GM12864 (cell line): Measurements from ENCODE around the gene KLHL35.

Source experiments
- DNase-seq: peaks from one replicate; pipeline ENCODE4 v3.0.0-alpha.2; 2011; ENCODE audit warnings: low read depth
- H3K4me3 ChIP-seq: 2 replicates; pipeline ENCODE4 v1.5.1; 2011; ENCODE audit warnings: mild to moderate bottlenecking, low read depth, low read length, control low read depth
- CTCF ChIP-seq: IDR thresholded peaks from 2 replicates; pipeline ENCODE4 v1.5.1; 2011; ENCODE audit warnings: low read depth, mild to moderate bottlenecking, moderate library complexity, low read length, control low read depth, inconsistent platforms; ENCODE audit errors: missing control alignments

The KLHL35 gene

GRCh38 chr11:75456596-75457183 lies 23.7 kb upstream of the KLHL35 start:
- no peak for TF ChIP-seq CTCF
- DNase-seq = no peak
- no peak overlapping the region for H3K4me3 ChIP-seq

GRCh38 chr11:75454987-75455386 lies 22.0 kb upstream of the KLHL35 start:
- TF ChIP-seq CTCF = no peak
- no peak for DNase-seq
- no peak overlapping the region for H3K4me3 ChIP-seq

GRCh38 chr11:75453916-75454655 lies 21.1 kb upstream of the KLHL35 start:
- DNase-seq = no peak
- no peak overlapping the region for H3K4me3 ChIP-seq
- no peak for TF ChIP-seq CTCF

GRCh38 chr11:75450826-75451821 lies 18.1 kb upstream of the KLHL35 start:
- DNase-seq = no peak
- no peak overlapping the region for H3K4me3 ChIP-seq
- peak; percentile 75 for TF ChIP-seq CTCF

- TF ChIP-seq CTCF = no peak
- DNase-seq = no peak
- H3K4me3 ChIP-seq = no peak overlapping the region
Measured at GRCh38 chr11:75450236-75450635, 17.2 kb upstream of the KLHL35 start.

- no peak for TF ChIP-seq CTCF
Measured at GRCh38 chr11:75449776-75450175, 16.8 kb upstream of the KLHL35 start.

More at GRCh38 chr11:75449776-75450175, 16.8 kb upstream of the KLHL35 start:
- no peak for DNase-seq
- H3K4me3 ChIP-seq = no peak overlapping the region
